CD14-positive monocyte (primary cell): ENCODE data around the gene INSR. TPM values are rescaled to one million over a fixed set of nuclear protein-coding genes. Genes with fewer than 3 reads are reported as not detected.
A peak's percentile ranks its signal among the peaks of the same experiment; 100 is the strongest.

ENCODE experiments used
- DNase-seq, 3 donors: peaks; one replicate each; pipeline ENCODE4 v3.0.0-alpha.2; 2011 to 2022
- H2AFZ ChIP-seq: 2 replicates; pipeline ENCODE4 v1.6.0; 2012; ENCODE audit warnings: mild to moderate bottlenecking, low read depth, low read length, inconsistent platforms; ENCODE audit not compliant: insufficient read depth, poor library complexity, severe bottlenecking
- H3K27ac ChIP-seq, 2 donors: 1 replicate in 1 of 2; 2 replicates in 1 of 2; pipeline ENCODE4 v1.5.1; 2012 to 2013; ENCODE audit warnings: low read length in 2 of 2, control low read depth in 1 of 2, inconsistent platforms in 1 of 2, low read depth in 1 of 2, mild to moderate bottlenecking in 1 of 2
- H3K27me3 ChIP-seq, 2 donors: one replicate each; pipeline versions ENCODE4 v1.6.0 to v1.6.1; 2011 to 2013; ENCODE audit warnings: low read length in 2 of 2; ENCODE audit not compliant: control insufficient read depth in 2 of 2, insufficient read depth in 2 of 2
- H3K36me3 ChIP-seq, 2 donors: replicated peaks in 1 of 2; 1 replicate in 1 of 2; 2 replicates in 1 of 2; pipeline versions ENCODE4 v1.5.1 to v1.6.1; 2012 to 2013; ENCODE audit warnings: low read length in 2 of 2, control low read depth in 1 of 2, inconsistent platforms in 1 of 2, mild to moderate bottlenecking in 1 of 2; ENCODE audit not compliant: insufficient read depth in 2 of 2, control insufficient read depth in 1 of 2
- H3K4me1 ChIP-seq, 2 donors: 1 replicate in 1 of 2; 2 replicates in 1 of 2; pipeline versions ENCODE4 v1.5.1 to v1.6.1; 2012 to 2013; ENCODE audit warnings: low read length in 2 of 2, control low read depth in 1 of 2, inconsistent platforms in 1 of 2, mild to moderate bottlenecking in 1 of 2, moderate library complexity in 1 of 2; ENCODE audit not compliant: insufficient read depth in 2 of 2, control insufficient read depth in 1 of 2
- H3K4me2 ChIP-seq: replicated peaks from 2 replicates; pipeline ENCODE3; 2012; ENCODE audit warnings: low read length, moderate library complexity, mild to moderate bottlenecking; ENCODE audit not compliant: poor library complexity, severe bottlenecking; ENCODE audit errors: extremely low read depth
- H3K4me3 ChIP-seq, 3 experiments: fragments of 200-600 bp in 1 of 3; sonication (generic) in 1 of 3; replicated peaks in 1 of 3; 1 replicate in 2 of 3; 2 replicates in 1 of 3; pipeline ENCODE4 v1.5.1; 2011 to 2013; ENCODE audit warnings: low read length in 3 of 3, mild to moderate bottlenecking in 3 of 3, control low read depth in 2 of 3, low read depth in 2 of 3, inconsistent platforms in 1 of 3, moderate library complexity in 1 of 3
- H3K79me2 ChIP-seq: 2 replicates; pipeline ENCODE4 v1.6.0; 2012; ENCODE audit warnings: mild to moderate bottlenecking, control low read depth, inconsistent platforms, low read length, moderate library complexity; ENCODE audit not compliant: insufficient read depth
- H3K9ac ChIP-seq: 2 replicates; pipeline ENCODE4 v1.6.0; 2017; ENCODE audit warnings: low read length, mild to moderate bottlenecking; ENCODE audit not compliant: insufficient read depth, poor library complexity, severe bottlenecking
- H3K9me3 ChIP-seq, 2 donors: replicated peaks in 1 of 2; 1 replicate in 1 of 2; 2 replicates in 1 of 2; pipeline versions ENCODE4 v1.5.1 to v1.6.1; 2012 to 2013; ENCODE audit warnings: low read length in 2 of 2, control low read depth in 1 of 2; ENCODE audit not compliant: control insufficient read depth in 1 of 2, insufficient read depth in 1 of 2
- H4K20me1 ChIP-seq: 2 replicates; pipeline ENCODE4 v1.6.0; 2012; ENCODE audit warnings: mild to moderate bottlenecking, low read length, control low read depth, moderate library complexity; ENCODE audit not compliant: insufficient read depth
- H3K27ac Mint-ChIP-seq, 7 donors: one replicate each; pipeline ENCODE4 v1.8.0; 2020; ENCODE audit warnings: mild to moderate bottlenecking in 7 of 7, mixed read lengths in 7 of 7, moderate library complexity in 6 of 7, inconsistent platforms in 2 of 7
- H3K27me3 Mint-ChIP-seq, 3 donors: one replicate each; pipeline ENCODE4 v1.8.0; 2021 to 2022; ENCODE audit warnings: low read depth in 3 of 3, mild to moderate bottlenecking in 3 of 3, mixed read lengths in 3 of 3, moderate library complexity in 3 of 3, inconsistent platforms in 1 of 3
- H3K36me3 Mint-ChIP-seq, 2 donors: one replicate each; pipeline ENCODE4 v1.8.0; 2020; ENCODE audit warnings: mixed read lengths in 2 of 2, inconsistent platforms in 1 of 2, mild to moderate bottlenecking in 1 of 2
- H3K4me1 Mint-ChIP-seq: one replicate; pipeline ENCODE4 v1.8.0; 2020; ENCODE audit warnings: mild to moderate bottlenecking, mixed read lengths
- H3K4me3 Mint-ChIP-seq, 2 donors: one replicate each; pipeline ENCODE4 v1.8.0; 2020; ENCODE audit warnings: mild to moderate bottlenecking in 2 of 2, mixed read lengths in 2 of 2, moderate library complexity in 1 of 2
- H3K9me3 Mint-ChIP-seq, 7 donors: one replicate each; pipeline ENCODE4 v1.8.0; 2020 to 2022; ENCODE audit warnings: mixed read lengths in 7 of 7, mild to moderate bottlenecking in 6 of 7, moderate library complexity in 6 of 7, inconsistent platforms in 2 of 7
- CTCF ChIP-seq: fragments of 200-600 bp; IDR thresholded peaks from one replicate; pipeline ENCODE4 v1.8.0; 2022; ENCODE audit warnings: antibody characterized with exemption, mild to moderate bottlenecking
- WGBS: methylation state at CpG from one replicate; pipeline ENCODE4 v1.1.5; 2013; ENCODE audit warnings: missing lambda C conversion rate; ENCODE audit not compliant: insufficient coverage; 5-methylcytosine and 5-hydroxymethylcytosine counted together
- intact Hi-C, 2 donors: fragments of 100-400 bp; cut with micrococcal nuclease; formaldehyde crosslinking; loops; one replicate each; pipeline versions ENCODE4 v1.15.0 to v1.15.1; 2023
- polyA plus RNA-seq, 3 donors: library from polyadenylated mRNA; depleted of rRNA in 1 of 3; unstranded in 2 of 3; stranded (reverse) in 1 of 3; fragments of 300-500 nt in 2 of 3; fragments of >200 nt in 1 of 3; fragmentation: Illumina TruSeq in 2 of 3; gene quantifications; 1 replicate in 2 of 3; 2 replicates in 1 of 3; pipeline ENCODE4 v1.2.3, GENCODE V29; 2012 to 2021

INSR gene
- polyA plus RNA-seq, 3 donors = 2.9 to 12.4 (median 3.4) TPM

GRCh38 chr19:7213628-7214323 is 80.4 kb downstream of the INSR start:
- Histone ChIP-seq H2AFZ (no peak overlapping the region), H3K27me3 (no peaks in the 10 kb centered on the region), H3K9me3 (no peaks in the 10 kb centered on the region), H3K27ac (no peak overlapping the region), H3K36me3 (no peaks in the 10 kb centered on the region), H3K79me2 (peaks cover 42% of the 10 kb centered on the region), H4K20me1 (peaks cover 47% of the 10 kb centered on the region), H3K4me3 (no peak overlapping the region), H3K4me2 (no peak overlapping the region), H3K9ac (no peak overlapping the region), H3K4me1 (peaks cover 5 to 10% of the 10 kb centered on the region in 2 donors)
- TF ChIP-seq CTCF = no peak
- Mint-ChIP-seq H3K4me3 (no peak overlapping the region), H3K27me3 (peaks cover 0 to 2% (median 0%) of the 10 kb centered on the region in 3 donors), H3K36me3 (peaks cover 0 to 11% of the 10 kb centered on the region in 2 donors), H3K27ac (peak overlapping the region in 3 of 7 donors; percentile 7 to 64 (median 41)), H3K4me1 (peaks cover 25% of the 10 kb centered on the region), H3K9me3 (no peaks in the 10 kb centered on the region)
- 83% methylated on average over 6 of the region's 14 CpGs for WGBS
- intact Hi-C loops = no loop called here
- no peak for DNase-seq

- Histone ChIP-seq H3K27ac (no peak overlapping the region), H2AFZ (no peak overlapping the region), H3K4me2 (no peak overlapping the region), H3K36me3 (no peaks in the 10 kb centered on the region), H4K20me1 (peaks cover 57% of the 10 kb centered on the region), H3K79me2 (peaks cover 46% of the 10 kb centered on the region), H3K4me3 (no peak overlapping the region), H3K4me1 (peaks cover 5 to 10% of the 10 kb centered on the region in 2 donors), H3K9ac (no peak overlapping the region), H3K27me3 (no peaks in the 10 kb centered on the region), H3K9me3 (no peaks in the 10 kb centered on the region)
- TF ChIP-seq CTCF = no peak
- Mint-ChIP-seq H3K27ac (no peak overlapping the region), H3K36me3 (peaks cover 0 to 3% of the 10 kb centered on the region in 2 donors), H3K9me3 (no peaks in the 10 kb centered on the region), H3K4me1 (peaks cover 24% of the 10 kb centered on the region), H3K27me3 (peaks cover 0 to 2% (median 2%) of the 10 kb centered on the region in 3 donors), H3K4me3 (no peak overlapping the region)
- 90% methylated on average over 13 of the region's 21 CpGs for WGBS
- DNase-seq = no peak
- intact Hi-C loops = no loop called here
Measured at GRCh38 chr19:7211191-7211951, 82.8 kb downstream of the INSR start.
